H9 (cell line): ENCODE measurements around the gene POFUT2. TPM values are rescaled to one million over a fixed set of nuclear protein-coding genes. Genes with fewer than 3 reads are reported as not detected.

Source experiments
- DNase-seq: peaks from one replicate; pipeline ENCODE4 v3.0.0-alpha.2; 2017
- H2AFZ ChIP-seq: one replicate; pipeline ENCODE4 v1.6.1; 2013; ENCODE audit warnings: mild to moderate bottlenecking, low read length, control low read depth, moderate library complexity
- H2AK5ac ChIP-seq: 2 replicates; pipeline ENCODE4 v1.6.1; 2013; ENCODE audit warnings: low read length, control low read depth, mixed read lengths; ENCODE audit not compliant: insufficient read length
- H2BK120ac ChIP-seq: one replicate; pipeline ENCODE4 v1.6.1; 2013; ENCODE audit warnings: low read depth, mild to moderate bottlenecking, low read length, control low read depth, inconsistent platforms; ENCODE audit not compliant: poor library complexity, severe bottlenecking
- H2BK12ac ChIP-seq: 2 replicates; pipeline ENCODE4 v1.6.1; 2013; ENCODE audit warnings: low read length, control low read depth, mixed read lengths, low read depth; ENCODE audit not compliant: insufficient read length
- H2BK15ac ChIP-seq: 2 replicates; pipeline ENCODE4 v1.6.1; 2013; ENCODE audit warnings: low read depth, low read length, control low read depth
- H2BK20ac ChIP-seq: one replicate; pipeline ENCODE4 v1.6.1; 2013; ENCODE audit warnings: low read depth, mild to moderate bottlenecking, low read length, control low read depth, inconsistent platforms; ENCODE audit not compliant: poor library complexity, severe bottlenecking
- H2BK5ac ChIP-seq: 2 replicates; pipeline ENCODE4 v1.6.1; 2013; ENCODE audit warnings: low read length, control low read depth, mixed read lengths; ENCODE audit not compliant: insufficient read length
- H3K14ac ChIP-seq: 2 replicates; pipeline ENCODE4 v1.6.1; 2013; ENCODE audit warnings: low read length, control low read depth; ENCODE audit not compliant: insufficient read depth
- H3K18ac ChIP-seq: 2 replicates; pipeline ENCODE4 v1.6.1; 2013; ENCODE audit warnings: low read depth, mild to moderate bottlenecking, mixed read lengths, low read length, control low read depth; ENCODE audit not compliant: insufficient read length
- H3K23ac ChIP-seq: 2 replicates; pipeline ENCODE4 v1.6.1; 2013; ENCODE audit warnings: low read length, control low read depth, mixed read lengths, low read depth; ENCODE audit not compliant: insufficient read length
- H3K23me2 ChIP-seq: 2 replicates; pipeline ENCODE4 v1.6.1; 2013; ENCODE audit warnings: low read depth, mild to moderate bottlenecking, mixed read lengths, low read length, control low read depth; ENCODE audit not compliant: insufficient read length, poor library complexity, severe bottlenecking
- H3K27ac ChIP-seq: 2 replicates; pipeline ENCODE4 v1.5.1; 2013; ENCODE audit warnings: low read length, control low read depth, mixed read lengths, low read depth; ENCODE audit not compliant: insufficient read length
- H3K27me3 ChIP-seq: 2 replicates; pipeline ENCODE4 v1.6.1; 2013; ENCODE audit warnings: low read length, control low read depth, inconsistent platforms; ENCODE audit not compliant: insufficient read depth
- H3K4ac ChIP-seq: 2 replicates; pipeline ENCODE4 v1.6.1; 2013; ENCODE audit warnings: low read depth, mild to moderate bottlenecking, control low read depth, inconsistent platforms, low read length, moderate library complexity
- H3K4me1 ChIP-seq: 2 replicates; pipeline ENCODE4 v1.6.1; 2013; ENCODE audit warnings: low read length, control low read depth, inconsistent platforms; ENCODE audit not compliant: insufficient read depth
- H3K4me2 ChIP-seq: 2 replicates; pipeline ENCODE4 v1.6.1; 2013; ENCODE audit warnings: low read length, control low read depth, mixed read lengths; ENCODE audit not compliant: insufficient read length, insufficient read depth
- H3K56ac ChIP-seq: 2 replicates; pipeline ENCODE4 v1.6.1; 2013; ENCODE audit warnings: low read depth, mild to moderate bottlenecking, mixed read lengths, low read length, control low read depth; ENCODE audit not compliant: insufficient read length
- H3K79me1 ChIP-seq: 2 replicates; pipeline ENCODE4 v1.6.1; 2013; ENCODE audit warnings: low read depth, mild to moderate bottlenecking, moderate library complexity, low read length, control low read depth, inconsistent platforms; ENCODE audit not compliant: insufficient read depth, poor library complexity, severe bottlenecking
- H3K79me2 ChIP-seq: 2 replicates; pipeline ENCODE4 v1.6.1; 2013; ENCODE audit warnings: low read length, control low read depth, inconsistent platforms; ENCODE audit not compliant: insufficient read depth
- H3K9ac ChIP-seq: 2 replicates; pipeline ENCODE4 v1.6.1; 2013; ENCODE audit warnings: low read length, control low read depth, mixed read lengths; ENCODE audit not compliant: insufficient read length; ENCODE audit errors: extremely low read depth
- H3K9me3 ChIP-seq: one replicate; pipeline ENCODE4 v1.6.1; 2013; ENCODE audit warnings: low read depth, low read length, inconsistent platforms; ENCODE audit not compliant: control insufficient read depth
- H3T11ph ChIP-seq: one replicate; pipeline ENCODE4 v1.6.1; 2013; ENCODE audit warnings: mild to moderate bottlenecking, low read length, control low read depth, inconsistent platforms
- H4K20me1 ChIP-seq: one replicate; pipeline ENCODE4 v1.6.1; 2013; ENCODE audit not compliant: control insufficient read depth, insufficient read length, insufficient read depth
- H4K5ac ChIP-seq: 2 replicates; pipeline ENCODE4 v1.6.1; 2013; ENCODE audit warnings: low read depth, mild to moderate bottlenecking, mixed read lengths, low read length, control low read depth; ENCODE audit not compliant: insufficient read length
- H4K8ac ChIP-seq: replicated peaks from 2 replicates; pipeline ENCODE4 v1.6.1; 2013; ENCODE audit warnings: low read length, control low read depth, mixed read lengths, low read depth; ENCODE audit not compliant: insufficient read length
- H4K91ac ChIP-seq: 2 replicates; pipeline ENCODE4 v1.6.1; 2013; ENCODE audit warnings: low read depth, mild to moderate bottlenecking, moderate library complexity, mixed read lengths, low read length, control low read depth; ENCODE audit not compliant: insufficient read length
- H3K27ac Mint-ChIP-seq, 3 experiments: 2 replicates in 2 of 3; 3 replicates in 1 of 3; pipeline ENCODE4 v1.8.0; 2020 to 2021; ENCODE audit warnings: mixed read lengths in 3 of 3, mild to moderate bottlenecking in 1 of 3, moderate library complexity in 1 of 3
- H3K27me3 Mint-ChIP-seq: 2 replicates; pipeline ENCODE4 v1.8.0; 2021; ENCODE audit warnings: low read depth, mild to moderate bottlenecking, moderate library complexity, mixed read lengths
- H3K36me3 Mint-ChIP-seq, 3 experiments: 2 replicates in 2 of 3; 3 replicates in 1 of 3; pipeline ENCODE4 v1.8.0; 2020 to 2021; ENCODE audit warnings: low read depth in 3 of 3, mixed read lengths in 3 of 3; ENCODE audit not compliant: insufficient read depth in 1 of 3
- H3K4me1 Mint-ChIP-seq, 2 experiments: 2 replicates each; pipeline ENCODE4 v1.8.0; 2020; ENCODE audit warnings: mixed read lengths in 2 of 2
- H3K4me3 Mint-ChIP-seq, 2 experiments: 2 replicates in 1 of 2; 3 replicates in 1 of 2; pipeline ENCODE4 v1.8.0; 2020 to 2021; ENCODE audit warnings: mild to moderate bottlenecking in 2 of 2, mixed read lengths in 2 of 2, moderate library complexity in 1 of 2
- H3K9me3 Mint-ChIP-seq, 2 experiments: 2 replicates in 1 of 2; 3 replicates in 1 of 2; pipeline ENCODE4 v1.8.0; 2020; ENCODE audit warnings: mild to moderate bottlenecking in 2 of 2, mixed read lengths in 2 of 2, moderate library complexity in 1 of 2
- WGBS: extraction: QIAGEN DNeasy Blood & Tissue Kit; methylation state at CpG from one replicate; pipeline ENCODE4 v1.1.7; 2013; ENCODE audit warnings: missing lambda C conversion rate, low lambda C conversion rate, mixed read lengths; ENCODE audit not compliant: insufficient read length; ENCODE audit errors: extremely low coverage; 5-methylcytosine and 5-hydroxymethylcytosine counted together
- total RNA-seq: library from RNA; stranded (reverse); gene quantifications from 2 replicates; pipeline ENCODE4 v1.2.1, GENCODE V29; 2021
- TF ChIP-seq, protein P1 (sequence below): fragments of 200-600 bp; sonication (generic); conservative IDR thresholded peaks from 3 replicates; pipeline ENCODE4 v1.8.0; 2021; ENCODE audit warnings: antibody characterized with exemption, mild to moderate bottlenecking

POFUT2 gene
- total RNA-seq, 1 experiment from 2014 or later = 34.8 TPM

DNA sequence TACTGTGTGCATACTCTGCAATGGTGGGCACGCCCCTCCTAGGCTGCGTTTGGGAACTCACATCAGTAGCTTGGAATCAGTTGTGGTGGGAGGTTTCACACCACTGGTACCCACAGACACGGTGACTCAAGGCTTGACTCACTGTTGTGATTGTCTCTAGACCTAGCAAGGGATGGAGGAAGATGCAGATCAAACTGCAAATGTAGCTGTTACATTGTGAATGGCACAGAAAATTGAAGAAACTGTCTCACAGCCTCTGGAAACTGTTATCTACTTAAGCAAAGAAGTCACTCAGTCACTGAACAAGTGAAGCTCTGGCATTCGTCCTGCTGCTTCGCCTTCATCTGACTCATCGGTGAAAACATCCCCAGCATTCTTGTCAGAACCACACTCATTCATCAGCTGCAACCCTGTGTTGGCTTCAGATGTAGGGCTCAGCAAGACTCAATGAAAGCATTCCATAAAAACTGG is 59.5 kb downstream of the POFUT2 start:
- no peaks in the 10 kb centered on the region for H3K27me3 Mint-ChIP-seq

More for the DNA sequence above, 59.5 kb downstream of the POFUT2 start:
- Histone ChIP-seq H3K4me2 (no peak overlapping the region), H3K27ac (no peak overlapping the region), H2BK20ac (no peak overlapping the region), H3K56ac (no peak overlapping the region), H3K9ac (no peak overlapping the region), H3K79me2 (no peaks in the 10 kb centered on the region), H3K18ac (no peak overlapping the region), H3T11ph (no peak overlapping the region), H4K8ac (no peak overlapping the region), H2BK15ac (no peak overlapping the region), H4K20me1 (no peaks in the 10 kb centered on the region), H3K9me3 (no peaks in the 10 kb centered on the region), H3K27me3 (no peaks in the 10 kb centered on the region), H3K79me1 (no peaks in the 10 kb centered on the region), H2BK120ac (no peak overlapping the region), H3K23ac (no peak overlapping the region), H2AK5ac (no peak overlapping the region), H3K14ac (no peak overlapping the region), H4K91ac (no peak overlapping the region), H3K23me2 (no peaks in the 10 kb centered on the region), H2BK12ac (no peak overlapping the region), H2AFZ (no peak overlapping the region), H3K4me1 (no peaks in the 10 kb centered on the region; the same call in 1 of the 2 replicates), H4K5ac (no peak overlapping the region), H2BK5ac (no peak overlapping the region), H3K4ac (no peak overlapping the region)
- Mint-ChIP-seq H3K4me1 (peaks cover 5% of the 10 kb centered on the region in 2 experiments; a peak in 2 of 4 replicates), H3K36me3 (no peaks in the 10 kb centered on the region), H3K27ac (no peak overlapping the region), H3K4me3 (no peak overlapping the region), H3K9me3 (no peaks in the 10 kb centered on the region)
- TF ChIP-seq, protein P1, sequence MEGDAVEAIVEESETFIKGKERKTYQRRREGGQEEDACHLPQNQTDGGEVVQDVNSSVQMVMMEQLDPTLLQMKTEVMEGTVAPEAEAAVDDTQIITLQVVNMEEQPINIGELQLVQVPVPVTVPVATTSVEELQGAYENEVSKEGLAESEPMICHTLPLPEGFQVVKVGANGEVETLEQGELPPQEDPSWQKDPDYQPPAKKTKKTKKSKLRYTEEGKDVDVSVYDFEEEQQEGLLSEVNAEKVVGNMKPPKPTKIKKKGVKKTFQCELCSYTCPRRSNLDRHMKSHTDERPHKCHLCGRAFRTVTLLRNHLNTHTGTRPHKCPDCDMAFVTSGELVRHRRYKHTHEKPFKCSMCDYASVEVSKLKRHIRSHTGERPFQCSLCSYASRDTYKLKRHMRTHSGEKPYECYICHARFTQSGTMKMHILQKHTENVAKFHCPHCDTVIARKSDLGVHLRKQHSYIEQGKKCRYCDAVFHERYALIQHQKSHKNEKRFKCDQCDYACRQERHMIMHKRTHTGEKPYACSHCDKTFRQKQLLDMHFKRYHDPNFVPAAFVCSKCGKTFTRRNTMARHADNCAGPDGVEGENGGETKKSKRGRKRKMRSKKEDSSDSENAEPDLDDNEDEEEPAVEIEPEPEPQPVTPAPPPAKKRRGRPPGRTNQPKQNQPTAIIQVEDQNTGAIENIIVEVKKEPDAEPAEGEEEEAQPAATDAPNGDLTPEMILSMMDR = no peak
- WGBS = no CpG with 5 or more reads among the region's 6 CpGs
- no peak for DNase-seq
